HUES6 (cell line): Measurements from ENCODE around the gene LDLRAD1.
A peak's percentile ranks its signal among the peaks of the same experiment; 100 is the strongest.
"Not testable (repeated sequence)": the region's sequence is repeated elsewhere in the genome, so short reads cannot be mapped to it uniquely, and the experiment has no call there.

ENCODE experiments used
- H3K27ac ChIP-seq: 2 replicates; pipeline ENCODE4 v1.7.0; 2013; ENCODE audit warnings: low read depth, mild to moderate bottlenecking, low read length, inconsistent platforms
- H3K27me3 ChIP-seq: 2 replicates; pipeline ENCODE4 v1.6.1; 2013; ENCODE audit warnings: low read length; ENCODE audit not compliant: control insufficient read depth, insufficient read depth
- H3K36me3 ChIP-seq: 2 replicates; pipeline ENCODE4 v1.6.1; 2013; ENCODE audit warnings: low read length; ENCODE audit not compliant: control insufficient read depth, insufficient read depth
- H3K4me1 ChIP-seq: 2 replicates; pipeline ENCODE4 v1.6.1; 2013; ENCODE audit warnings: low read length; ENCODE audit not compliant: control insufficient read depth, insufficient read depth
- H3K4me3 ChIP-seq: 2 replicates; pipeline ENCODE4 v1.5.1; 2013; ENCODE audit warnings: low read depth, low read length
- H3K9ac ChIP-seq: one replicate; pipeline ENCODE4 v1.6.1; 2013; ENCODE audit warnings: mild to moderate bottlenecking, low read length
- H3K9me3 ChIP-seq: 2 replicates; pipeline ENCODE4 v1.6.1; 2013; ENCODE audit warnings: low read depth, low read length; ENCODE audit not compliant: control insufficient read depth, insufficient read depth

The LDLRAD1 gene

DNA sequence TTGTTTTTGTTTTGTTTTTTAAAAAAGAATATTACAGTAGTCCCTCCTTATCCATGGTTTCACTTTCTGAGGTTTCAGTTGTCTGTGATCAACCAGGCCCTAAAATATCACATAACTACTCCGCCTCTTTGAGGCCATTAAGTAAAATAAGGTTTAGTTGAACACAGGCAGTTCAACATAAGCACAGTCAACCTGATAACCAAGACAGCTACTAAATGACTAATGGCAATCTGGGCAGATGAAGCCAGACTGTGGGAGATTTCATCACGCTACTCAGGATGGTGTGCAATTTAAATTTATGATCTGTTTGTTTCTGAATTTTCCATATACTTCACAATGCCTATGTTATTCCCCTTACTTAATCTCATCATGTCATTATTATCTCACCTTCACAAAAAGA is 30.1 kb downstream of the LDLRAD1 start:
- Histone ChIP-seq H3K4me3 (no peak overlapping the region), H3K27me3 (no peaks in the 10 kb centered on the region), H3K4me1 (peaks cover 5% of the 10 kb centered on the region)

DNA sequence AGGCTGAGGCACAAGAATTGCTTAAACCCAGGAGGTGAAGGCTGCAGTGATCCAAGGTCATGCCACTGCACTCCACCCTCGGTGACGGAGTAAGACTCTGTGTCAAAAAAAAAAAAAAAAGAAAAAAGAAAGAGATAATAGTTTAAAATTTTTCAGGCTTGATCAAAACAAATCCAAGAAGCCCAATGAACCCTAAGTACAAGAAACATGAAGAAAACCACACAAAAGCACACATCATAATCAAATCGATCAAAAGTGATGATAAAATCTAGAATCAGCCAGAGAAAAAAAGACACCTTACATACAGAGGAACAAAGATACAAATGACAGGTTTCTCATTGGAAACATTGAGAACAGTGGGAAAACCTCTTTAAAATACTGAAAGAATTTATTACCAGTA is 31.5 kb downstream of the LDLRAD1 start:
- H3K4me3 ChIP-seq, result no peak overlapping the region
- no peak overlapping the region for H3K9ac ChIP-seq
- no peaks in the 10 kb centered on the region for H3K9me3 ChIP-seq
- peaks cover 17% of the 10 kb centered on the region for H3K4me1 ChIP-seq
- no peaks in the 10 kb centered on the region for H3K36me3 ChIP-seq
- H3K27ac ChIP-seq, result no peak overlapping the region
- H3K27me3 ChIP-seq, result no peaks in the 10 kb centered on the region

More for the DNA sequence above, 30.1 kb downstream of the LDLRAD1 start:
- H3K36me3 ChIP-seq, result no peaks in the 10 kb centered on the region
- no peak overlapping the region for H3K27ac ChIP-seq
- 0 out of 2 replicates have a peak, but pooled peaks cover 3% of the 10 kb centered on the region for H3K9me3 ChIP-seq
- H3K9ac ChIP-seq, result no peak overlapping the region

GRCh38 chr1:53984726-53985125 is 33.3 kb downstream of the LDLRAD1 start:
- no peak overlapping the region for H3K4me3 ChIP-seq
- H3K9ac ChIP-seq, result no peak overlapping the region
- H3K27me3 ChIP-seq, result no peaks in the 10 kb centered on the region
- H3K4me1 ChIP-seq, result peaks cover 21% of the 10 kb centered on the region
- no peaks in the 10 kb centered on the region for H3K9me3 ChIP-seq
- H3K27ac ChIP-seq, result no peak overlapping the region
- H3K36me3 ChIP-seq, result no peaks in the 10 kb centered on the region

GRCh38 chr1:53982763-53983104 is 35.3 kb downstream of the LDLRAD1 start:
- no peak overlapping the region for H3K9ac ChIP-seq
- H3K27ac ChIP-seq, result no peak overlapping the region
- H3K27me3 ChIP-seq, result no peaks in the 10 kb centered on the region
- H3K36me3 ChIP-seq, result no peaks in the 10 kb centered on the region
- H3K4me3 ChIP-seq, result peak overlapping the region; percentile 37
- no peaks in the 10 kb centered on the region for H3K9me3 ChIP-seq
- H3K4me1 ChIP-seq, result peaks cover 21% of the 10 kb centered on the region

DNA sequence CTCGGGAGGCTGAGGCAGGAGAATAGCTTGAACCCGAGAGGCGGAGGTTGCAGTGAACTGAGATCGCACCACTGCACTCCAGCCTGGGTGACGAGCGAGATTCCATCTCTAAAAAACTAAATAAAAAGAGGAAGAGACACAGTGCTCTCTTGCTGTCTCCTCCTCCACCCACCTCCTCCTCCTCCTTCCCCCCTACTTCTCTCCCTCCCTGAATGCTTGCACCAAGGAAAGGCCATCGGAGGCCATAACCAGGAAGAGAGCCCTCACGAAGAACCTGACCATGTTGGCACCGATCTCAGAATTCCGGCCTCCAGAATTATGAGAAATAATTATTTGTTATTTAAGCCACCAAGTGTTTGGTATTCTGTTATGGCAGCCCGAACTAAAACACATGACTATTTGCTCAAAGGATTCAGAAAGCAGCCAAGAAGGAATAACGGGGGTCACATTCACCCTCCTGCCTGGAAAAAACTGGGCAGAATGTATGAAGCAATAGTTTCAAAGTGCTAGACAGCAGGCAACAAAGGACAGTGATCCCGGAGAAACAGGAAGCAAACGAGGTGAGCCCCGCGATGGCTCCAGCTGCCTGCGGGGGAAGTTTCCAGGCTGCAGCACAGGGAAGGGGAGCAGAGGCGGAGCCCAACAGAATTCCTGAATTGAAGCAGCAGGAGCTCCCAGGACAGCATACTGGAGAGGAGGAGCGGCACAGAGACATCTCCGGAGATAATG is 35.8 kb downstream of the LDLRAD1 start:
- Histone ChIP-seq H3K27ac (no peak overlapping the region; the same call in 1 of the 2 replicates), H3K9me3 (no peaks in the 10 kb centered on the region), H3K4me1 (peaks cover 21% of the 10 kb centered on the region), H3K36me3 (no peaks in the 10 kb centered on the region), H3K4me3 (peak overlapping the region; percentile 37), H3K27me3 (no peaks in the 10 kb centered on the region), H3K9ac (peak overlapping the region; percentile 47)

DNA sequence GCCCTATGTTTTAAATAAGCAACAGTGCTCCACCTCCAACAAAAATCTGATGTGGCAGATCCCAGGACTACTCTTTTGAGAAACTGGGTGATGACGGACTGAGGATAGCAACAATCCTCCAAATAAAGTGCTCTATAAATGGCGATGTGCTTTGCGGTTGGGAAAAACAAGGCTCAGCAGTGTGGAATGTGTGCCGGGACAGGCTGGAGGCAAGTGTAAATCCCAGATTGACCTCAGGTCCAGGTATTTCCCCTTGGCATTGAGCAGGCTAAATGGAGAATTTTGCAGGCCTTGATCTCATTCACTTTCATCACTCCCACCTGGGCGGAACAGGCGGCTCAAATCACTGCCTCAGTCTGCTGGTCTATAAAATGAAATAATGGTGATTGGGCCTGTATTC is 36.8 kb downstream of the LDLRAD1 start:
- no peak overlapping the region for H3K9ac ChIP-seq
- peaks cover 21% of the 10 kb centered on the region for H3K4me1 ChIP-seq
- H3K9me3 ChIP-seq, result no peaks in the 10 kb centered on the region
- no peak overlapping the region for H3K4me3 ChIP-seq
- H3K36me3 ChIP-seq, result no peaks in the 10 kb centered on the region
- no peak overlapping the region for H3K27ac ChIP-seq
- H3K27me3 ChIP-seq, result no peaks in the 10 kb centered on the region

- no peak overlapping the region for H3K4me3 ChIP-seq
- no peak overlapping the region for H3K27ac ChIP-seq
- no peaks in the 10 kb centered on the region for H3K27me3 ChIP-seq
- no peaks in the 10 kb centered on the region for H3K36me3 ChIP-seq
- H3K9ac ChIP-seq, result no peak overlapping the region
- no peaks in the 10 kb centered on the region for H3K9me3 ChIP-seq
- H3K4me1 ChIP-seq, result peaks cover 21% of the 10 kb centered on the region
Observed at GRCh38 chr1:53979712-53980450, 38.1 kb downstream of the LDLRAD1 start.

GRCh38 chr1:53975861-53976260 is 42.1 kb downstream of the LDLRAD1 start:
- Histone ChIP-seq H3K4me3 (no peak overlapping the region), H3K27me3 (no peaks in the 10 kb centered on the region), H3K9me3 (no peaks in the 10 kb centered on the region), H3K27ac (no peak overlapping the region), H3K9ac (no peak overlapping the region), H3K36me3 (peaks cover 4% of the 10 kb centered on the region; the same call in 1 of the 2 replicates), H3K4me1 (no peaks in the 10 kb centered on the region)

- Histone ChIP-seq H3K4me3 (no peak overlapping the region), H3K9me3 (no peaks in the 10 kb centered on the region), H3K36me3 (peaks cover 35% of the 10 kb centered on the region), H3K27me3 (no peaks in the 10 kb centered on the region), H3K9ac (no peak overlapping the region), H3K4me1 (no peaks in the 10 kb centered on the region), H3K27ac (no peak overlapping the region)
Observed at GRCh38 chr1:53971718-53972117, 46.3 kb downstream of the LDLRAD1 start.

- peaks cover 45% of the 10 kb centered on the region for H3K36me3 ChIP-seq
Observed at GRCh38 chr1:53969323-53969722, 48.7 kb downstream of the LDLRAD1 start.

GRCh38 chr1:53968125-53968513 is 49.9 kb downstream of the LDLRAD1 start:
- H3K36me3 ChIP-seq, result peaks cover 56% of the 10 kb centered on the region
- no peak overlapping the region for H3K27ac ChIP-seq
- no peak overlapping the region for H3K9ac ChIP-seq
- H3K4me1 ChIP-seq, result peaks cover 4% of the 10 kb centered on the region; the same call in 1 of the 2 replicates
- H3K4me3 ChIP-seq, result no peak overlapping the region
- H3K9me3 ChIP-seq, result no peaks in the 10 kb centered on the region
- H3K27me3 ChIP-seq, result no peaks in the 10 kb centered on the region

More at GRCh38 chr1:53969323-53969722, 48.7 kb downstream of the LDLRAD1 start:
- H3K27me3 ChIP-seq, H3K27ac ChIP-seq, H3K9me3 ChIP-seq, H3K4me3 ChIP-seq, H3K4me1 ChIP-seq, H3K9ac ChIP-seq: not testable (repeated sequence)
